DND-41 (cell line): Measurements from ENCODE around the gene LCN2.

Source experiments
- ATAC-seq: fragments of 200-7000 bp; cut with Tn5 transposase; 3 replicates; pipeline ENCODE4 v1.9.1; 2021; ENCODE audit warnings: low read depth; ENCODE audit not compliant: insufficient read depth
- DNase-seq: peaks from one replicate; pipeline ENCODE4 v3.0.0-alpha.2; 2020
- H2AFZ ChIP-seq: 2 replicates; pipeline ENCODE4 v1.6.0; 2012; ENCODE audit warnings: low read depth, low read length
- H3K27ac ChIP-seq: 2 replicates; pipeline ENCODE4 v1.5.1; 2012; ENCODE audit warnings: low read length, inconsistent platforms
- H3K27me3 ChIP-seq: fragments of 200-600 bp; sonication (generic); 2 replicates; pipeline ENCODE4 v1.6.0; 2012; ENCODE audit warnings: low read length, mild to moderate bottlenecking, inconsistent platforms; ENCODE audit not compliant: insufficient read depth, poor library complexity
- H3K36me3 ChIP-seq: 2 replicates; pipeline ENCODE4 v1.5.1; 2012; ENCODE audit warnings: low read length, inconsistent platforms; ENCODE audit not compliant: insufficient read depth
- H3K4me1 ChIP-seq: 2 replicates; pipeline ENCODE4 v1.5.1; 2012; ENCODE audit warnings: mild to moderate bottlenecking, low read length; ENCODE audit not compliant: insufficient read depth
- H3K4me2 ChIP-seq: 2 replicates; pipeline ENCODE4 v1.6.0; 2012; ENCODE audit warnings: mild to moderate bottlenecking, moderate library complexity, low read length, inconsistent platforms; ENCODE audit not compliant: insufficient read depth
- H3K4me3 ChIP-seq, 2 experiments: fragments of 200-600 bp in 1 of 2; shearing (Covaris generic) in 1 of 2; 2 replicates each; pipeline ENCODE4 v1.5.1; 2012 to 2016; ENCODE audit warnings: inconsistent platforms in 2 of 2, low read length in 2 of 2, mild to moderate bottlenecking in 2 of 2, low read depth in 1 of 2, moderate library complexity in 1 of 2
- H3K79me2 ChIP-seq: 2 replicates; pipeline ENCODE4 v1.6.0; 2012; ENCODE audit warnings: low read length, inconsistent platforms; ENCODE audit not compliant: insufficient read depth
- H3K9ac ChIP-seq: 2 replicates; pipeline ENCODE4 v1.6.0; 2012; ENCODE audit warnings: low read depth, mild to moderate bottlenecking, inconsistent platforms, low read length, moderate library complexity
- H3K9me3 ChIP-seq: 2 replicates; pipeline ENCODE4 v1.5.1; 2012; ENCODE audit warnings: low read length, moderate library complexity, mild to moderate bottlenecking, inconsistent platforms; ENCODE audit not compliant: insufficient read depth, severe bottlenecking
- H4K20me1 ChIP-seq: 2 replicates; pipeline ENCODE4 v1.6.0; 2012; ENCODE audit warnings: low read length; ENCODE audit not compliant: insufficient read depth
- EZH2 ChIP-seq: IDR thresholded peaks from 3 replicates; pipeline ENCODE4 v1.6.1; 2012; ENCODE audit warnings: borderline replicate concordance, low read depth, mild to moderate bottlenecking, moderate library complexity, low read length, inconsistent platforms; ENCODE audit not compliant: severe bottlenecking
- TF ChIP-seq, protein P1 (sequence below): IDR thresholded peaks from 2 replicates; pipeline ENCODE4 v1.5.1; 2012; ENCODE audit warnings: borderline replicate concordance, low read length, moderate library complexity, mild to moderate bottlenecking; ENCODE audit not compliant: poor library complexity, severe bottlenecking; ENCODE audit errors: extremely low read depth

Gene LCN2

DNA sequence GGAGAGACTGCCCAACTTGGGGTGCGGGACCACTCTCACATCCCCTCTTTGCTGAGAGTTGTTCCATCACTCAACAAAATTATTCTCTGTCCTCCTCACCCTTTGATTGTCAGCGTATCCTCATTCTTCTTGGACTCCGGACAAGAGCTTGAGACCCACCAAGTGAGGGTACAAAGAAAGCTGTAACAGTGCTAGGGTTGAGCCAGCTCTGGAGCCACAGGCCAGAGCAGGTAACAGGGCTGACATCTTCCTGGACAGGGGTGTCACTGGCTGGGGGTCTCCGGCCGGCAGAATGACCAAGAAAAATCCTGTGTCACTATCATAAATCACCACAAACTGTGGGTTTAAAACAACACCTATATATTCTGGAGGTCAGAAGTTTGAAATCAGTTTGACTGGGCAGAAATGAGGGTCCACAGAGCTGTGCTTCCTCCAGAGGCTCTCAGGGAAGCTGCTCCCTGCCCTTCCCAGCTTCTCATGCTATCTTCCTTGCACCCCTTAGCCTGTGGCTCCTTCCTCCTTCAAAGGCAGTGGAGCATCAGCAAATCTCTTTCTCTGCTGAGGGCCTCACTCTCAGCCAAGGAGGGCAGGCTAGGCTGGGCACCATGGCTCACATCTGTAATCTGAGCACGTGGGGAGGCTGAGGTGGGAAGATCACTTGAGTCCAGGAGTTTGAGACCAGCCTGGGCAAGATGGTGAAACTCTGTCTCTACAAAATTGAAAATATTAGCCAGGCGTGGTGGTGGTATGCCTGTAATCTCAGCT is 6.7 kb downstream of the LCN2 start:
- ATAC-seq: no peak
- DNase-seq: no peak
- Histone ChIP-seq H3K27me3 (no peaks in the 10 kb centered on the region), H3K36me3 (no peaks in the 10 kb centered on the region), H3K9ac (no peak overlapping the region), H3K4me1 (peaks cover 9% of the 10 kb centered on the region), H3K27ac (no peak overlapping the region), H2AFZ (no peak overlapping the region), H4K20me1 (no peaks in the 10 kb centered on the region), H3K4me2 (no peak overlapping the region), H3K9me3 (no peaks in the 10 kb centered on the region), H3K4me3 (no peak overlapping the region), H3K79me2 (peaks cover 2% of the 10 kb centered on the region; the same call in 1 of the 2 replicates)
- no peak for TF ChIP-seq EZH2
- TF ChIP-seq, protein P1, sequence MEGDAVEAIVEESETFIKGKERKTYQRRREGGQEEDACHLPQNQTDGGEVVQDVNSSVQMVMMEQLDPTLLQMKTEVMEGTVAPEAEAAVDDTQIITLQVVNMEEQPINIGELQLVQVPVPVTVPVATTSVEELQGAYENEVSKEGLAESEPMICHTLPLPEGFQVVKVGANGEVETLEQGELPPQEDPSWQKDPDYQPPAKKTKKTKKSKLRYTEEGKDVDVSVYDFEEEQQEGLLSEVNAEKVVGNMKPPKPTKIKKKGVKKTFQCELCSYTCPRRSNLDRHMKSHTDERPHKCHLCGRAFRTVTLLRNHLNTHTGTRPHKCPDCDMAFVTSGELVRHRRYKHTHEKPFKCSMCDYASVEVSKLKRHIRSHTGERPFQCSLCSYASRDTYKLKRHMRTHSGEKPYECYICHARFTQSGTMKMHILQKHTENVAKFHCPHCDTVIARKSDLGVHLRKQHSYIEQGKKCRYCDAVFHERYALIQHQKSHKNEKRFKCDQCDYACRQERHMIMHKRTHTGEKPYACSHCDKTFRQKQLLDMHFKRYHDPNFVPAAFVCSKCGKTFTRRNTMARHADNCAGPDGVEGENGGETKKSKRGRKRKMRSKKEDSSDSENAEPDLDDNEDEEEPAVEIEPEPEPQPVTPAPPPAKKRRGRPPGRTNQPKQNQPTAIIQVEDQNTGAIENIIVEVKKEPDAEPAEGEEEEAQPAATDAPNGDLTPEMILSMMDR: no peak

DNA sequence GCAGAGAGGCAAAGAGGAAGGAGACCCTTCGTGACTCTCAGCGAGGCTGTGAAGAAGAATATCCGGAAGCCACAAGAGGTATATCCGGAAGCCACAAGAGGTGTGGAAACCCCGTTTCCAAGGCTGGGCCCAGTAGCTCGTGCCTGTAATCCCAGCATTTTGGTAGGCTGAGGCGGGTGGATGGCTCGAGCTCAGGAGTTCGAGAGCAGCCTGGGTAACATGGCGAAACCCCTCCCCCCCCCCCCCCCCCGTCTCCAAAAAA is 10.2 kb downstream of the LCN2 start:
- ATAC-seq (peak; percentile 21), DNase-seq (peak; percentile 56)
- Histone ChIP-seq H3K79me2 (peaks cover 7% of the 10 kb centered on the region), H3K36me3 (peaks cover 26% of the 10 kb centered on the region), H3K4me2 (peak overlapping the region; percentile 84), H3K4me3 (peak overlapping the region; percentile 13 to 61; a peak in 3 of 4 replicates), H3K4me1 (peaks cover 25% of the 10 kb centered on the region), H3K27ac (peak overlapping the region; percentile 67), H3K27me3 (no peaks in the 10 kb centered on the region), H3K9me3 (no peaks in the 10 kb centered on the region), H2AFZ (peak overlapping the region; percentile 73), H3K9ac (peak overlapping the region; percentile 60), H4K20me1 (peaks cover 17% of the 10 kb centered on the region; the same call in 1 of the 2 replicates)
- no peak for TF ChIP-seq EZH2
- TF ChIP-seq, protein P1: no peak

DNA sequence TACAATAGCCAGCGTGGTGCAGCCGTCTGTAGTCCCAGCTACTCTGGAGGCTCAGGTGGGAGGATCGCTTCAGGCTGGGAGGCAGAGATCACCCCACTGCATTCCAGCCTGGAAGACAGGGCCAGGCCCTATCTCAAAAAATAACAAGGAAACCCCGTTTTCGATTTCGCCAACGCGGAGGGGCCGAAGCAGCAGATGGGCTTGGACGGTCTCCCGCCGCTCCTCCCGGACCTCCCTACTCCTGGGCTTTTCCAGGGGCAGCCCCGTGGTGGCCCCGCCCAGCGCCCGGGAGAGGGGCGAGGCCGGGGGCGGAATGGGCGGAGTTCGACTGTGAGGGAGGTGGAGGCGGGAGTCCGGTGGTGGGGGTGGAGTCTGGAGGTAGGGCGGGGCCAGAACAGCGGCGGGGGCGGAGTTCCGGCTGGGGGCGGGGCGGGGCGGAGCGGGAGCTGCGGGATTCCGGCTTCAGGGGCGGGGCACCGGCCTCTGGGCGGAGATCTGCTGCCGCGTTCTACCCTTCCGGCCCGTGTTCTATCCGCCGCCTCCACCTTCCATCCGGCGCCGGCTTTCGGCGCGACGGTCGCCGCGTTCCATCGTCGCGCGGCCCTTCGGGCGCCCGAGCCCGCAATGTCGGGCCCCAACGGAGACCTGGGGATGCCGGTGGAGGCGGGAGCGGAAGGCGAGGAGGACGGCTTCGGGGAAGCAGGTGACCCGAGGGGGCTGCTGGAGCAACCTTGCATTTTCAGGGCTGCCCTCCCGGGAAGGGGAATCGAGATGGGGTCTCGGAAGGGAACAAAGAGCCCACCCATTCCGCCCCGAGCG is 10.7 kb downstream of the LCN2 start, which contains the start of gene BBLN:
BBLN (plus strand) TSS at position 482 of the 819 bp plus-strand sequence; CDS start at position 625, 143 bp downstream.
- Histone ChIP-seq H3K4me3 (peak within 1 kb of the TSS; percentile 69 to 90), H3K4me1 (peaks cover 25% of the 10 kb centered on the region), H4K20me1 (peaks cover 17% of the 10 kb centered on the region; the same call in 1 of the 2 replicates), H3K27ac (peak within 1 kb of the TSS; percentile 79), H3K4me2 (peak within 1 kb of the TSS; percentile 84), H3K36me3 (peaks cover 29% of the 10 kb centered on the region), H3K9me3 (no peaks in the 10 kb centered on the region), H3K79me2 (peaks cover 7% of the 10 kb centered on the region), H3K27me3 (no peaks in the 10 kb centered on the region), H3K9ac (peak within 1 kb of the TSS; percentile 80), H2AFZ (peak within 1 kb of the TSS; percentile 96)
- ATAC-seq (peak; percentile 88), DNase-seq (peak; percentile 93)
- TF ChIP-seq EZH2: no peak
- TF ChIP-seq, protein P1: no peak
